IMR-90 (cell line): ENCODE data around the gene CXCL17. TPM values are rescaled to one million over a fixed set of nuclear protein-coding genes. Genes with fewer than 3 reads are reported as not detected.

Experiments
- ATAC-seq: fragments of 200-7000 bp; cut with Tn5 transposase; 2 replicates; pipeline ENCODE4 v1.9.1; 2020; ENCODE audit warnings: low read depth, mild to moderate bottlenecking, moderate library complexity
- BruUV-seq: library from RNA; stranded (reverse); fragments of 400-500 nt; replicated peaks from 2 replicates; lab custom pipeline; 2021; lab: Mats Ljungman, UMichigan
- CTCF ChIA-PET: fragments of 300-600 bp; formaldehyde crosslinking; extraction: SDS; loops from one replicate; lab custom pipeline; 2021; ENCODE audit warnings: antibody characterized with exemption; lab: Yijun Ruan, JAX
- POLR2A ChIA-PET: fragments of 300-600 bp; sonication (Branson Sonifier 250); formaldehyde crosslinking; loops from one replicate; lab custom pipeline; 2022; ENCODE audit warnings: antibody characterized with exemption; ENCODE audit not compliant: unreplicated experiment; lab: Charles Lee
- DNase-seq: peaks from one replicate; pipeline ENCODE4 v3.0.0; 2013
- H2AFZ ChIP-seq: replicated peaks from 2 replicates; pipeline ENCODE3; 2013; ENCODE audit warnings: low read length, mild to moderate bottlenecking; ENCODE audit not compliant: poor library complexity
- H2AK5ac ChIP-seq: 2 replicates; pipeline ENCODE4 v1.6.1; 2013; ENCODE audit warnings: low read depth, low read length, inconsistent platforms
- H2AK9ac ChIP-seq: replicated peaks from 2 replicates; pipeline ENCODE3; 2013; ENCODE audit warnings: mild to moderate bottlenecking, low read depth, low read length, moderate library complexity; ENCODE audit not compliant: poor library complexity
- H2BK120ac ChIP-seq: 2 replicates; pipeline ENCODE4 v1.6.1; 2013; ENCODE audit warnings: low read depth, low read length, inconsistent platforms
- H2BK15ac ChIP-seq: 3 replicates; pipeline ENCODE4 v1.6.1; 2013; ENCODE audit warnings: low read depth, low read length, inconsistent platforms
- H2BK20ac ChIP-seq: 2 replicates; pipeline ENCODE4 v1.6.1; 2013; ENCODE audit warnings: low read depth, mild to moderate bottlenecking, inconsistent platforms, low read length, moderate library complexity
- H2BK5ac ChIP-seq: 2 replicates; pipeline ENCODE4 v1.6.1; 2013; ENCODE audit warnings: mild to moderate bottlenecking, low read depth, low read length, inconsistent platforms; ENCODE audit not compliant: poor library complexity, severe bottlenecking
- H3K14ac ChIP-seq: replicated peaks from 2 replicates; pipeline ENCODE4 v1.6.1; 2013; ENCODE audit warnings: low read depth, low read length, inconsistent platforms
- H3K18ac ChIP-seq: 2 replicates; pipeline ENCODE4 v1.6.1; 2013; ENCODE audit warnings: low read depth, low read length, control low read depth
- H3K23ac ChIP-seq: 2 replicates; pipeline ENCODE4 v1.6.1; 2013; ENCODE audit warnings: low read depth, low read length, inconsistent platforms
- H3K27ac ChIP-seq: 2 replicates; pipeline ENCODE4 v1.5.1; 2013; ENCODE audit warnings: mild to moderate bottlenecking, control low read depth, low read length; ENCODE audit not compliant: insufficient read depth
- H3K27me3 ChIP-seq: 2 replicates; pipeline ENCODE4 v1.6.1; 2013; ENCODE audit warnings: low read length; ENCODE audit not compliant: control insufficient read depth, insufficient read depth
- H3K36me3 ChIP-seq: 2 replicates; pipeline ENCODE4 v1.6.1; 2013; ENCODE audit warnings: low read length, mixed read lengths; ENCODE audit not compliant: control insufficient read depth, insufficient read depth
- H3K4ac ChIP-seq: 2 replicates; pipeline ENCODE4 v1.6.1; 2013; ENCODE audit warnings: low read depth, low read length, inconsistent platforms
- H3K4me1 ChIP-seq: 2 replicates; pipeline ENCODE4 v1.6.1; 2013; ENCODE audit warnings: low read length, mixed read lengths; ENCODE audit not compliant: control insufficient read depth, insufficient read depth
- H3K4me2 ChIP-seq: 2 replicates; pipeline ENCODE4 v1.6.1; 2013; ENCODE audit warnings: low read depth, mild to moderate bottlenecking, control low read depth, low read length, moderate library complexity
- H3K4me3 ChIP-seq: 2 replicates; pipeline ENCODE4 v1.5.1; 2013; ENCODE audit warnings: low read depth, mild to moderate bottlenecking, control low read depth, low read length, moderate library complexity; ENCODE audit not compliant: insufficient read depth
- H3K56ac ChIP-seq: 2 replicates; pipeline ENCODE4 v1.6.1; 2013; ENCODE audit warnings: low read length, inconsistent platforms; ENCODE audit not compliant: insufficient read depth; ENCODE audit errors: extremely low read depth
- H3K79me1 ChIP-seq, 2 experiments: 2 replicates each; pipeline ENCODE4 v1.6.1; 2013; ENCODE audit warnings: low read length in 2 of 2, inconsistent platforms in 1 of 2, low read depth in 1 of 2
- H3K9ac ChIP-seq: 2 replicates; pipeline ENCODE4 v1.6.1; 2013; ENCODE audit warnings: low read depth, low read length, control low read depth
- H3K9me1 ChIP-seq: 2 replicates; pipeline ENCODE4 v1.6.1; 2013; ENCODE audit warnings: low read length, inconsistent platforms; ENCODE audit not compliant: insufficient read depth
- H3K9me3 ChIP-seq: 2 replicates; pipeline ENCODE4 v1.6.1; 2013; ENCODE audit warnings: low read length; ENCODE audit not compliant: control insufficient read depth, insufficient read depth
- H4K20me1 ChIP-seq: 2 replicates; pipeline ENCODE4 v1.6.1; 2013; ENCODE audit warnings: low read length, inconsistent platforms; ENCODE audit not compliant: insufficient read depth
- H4K5ac ChIP-seq: 2 replicates; pipeline ENCODE4 v1.6.1; 2013; ENCODE audit warnings: mild to moderate bottlenecking, low read depth, low read length, control low read depth
- H4K8ac ChIP-seq, 2 experiments: 2 replicates each; pipeline ENCODE4 v1.6.1; 2013; ENCODE audit warnings: low read depth in 2 of 2, low read length in 2 of 2, control low read depth in 1 of 2, inconsistent platforms in 1 of 2
- H4K91ac ChIP-seq: 2 replicates; pipeline ENCODE4 v1.6.1; 2013; ENCODE audit warnings: low read depth, low read length, inconsistent platforms; ENCODE audit not compliant: insufficient read depth
- BHLHE40 ChIP-seq: fragments of 150-350 bp; IDR thresholded peaks from 2 replicates; pipeline ENCODE4 v1.6.1; 2016; ENCODE audit warnings: mild to moderate bottlenecking, low read depth, low read length
- CEBPB ChIP-seq: IDR thresholded peaks from 2 replicates; pipeline ENCODE4 v1.6.1; 2012; ENCODE audit warnings: low read depth, low read length, improper control_type of control experiment
- CHD1 ChIP-seq: IDR thresholded peaks from 2 replicates; pipeline ENCODE4 v1.6.1; 2012; ENCODE audit warnings: low read depth, low read length, improper control_type of control experiment
- CTCF ChIP-seq: conservative IDR thresholded peaks from 2 replicates; pipeline ENCODE4 v1.5.1; 2012; ENCODE audit warnings: mild to moderate bottlenecking, low read depth, low read length, improper control_type of control experiment
- FOS ChIP-seq: fragments of 150-350 bp; IDR thresholded peaks from 2 replicates; pipeline ENCODE4 v1.6.1; 2016; ENCODE audit warnings: low read depth, low read length
- MAFK ChIP-seq: IDR thresholded peaks from 2 replicates; pipeline ENCODE4 v1.6.1; 2012; ENCODE audit warnings: low read depth, low read length, improper control_type of control experiment
- MXI1 ChIP-seq: IDR thresholded peaks from 2 replicates; pipeline ENCODE4 v1.6.1; 2012; ENCODE audit warnings: low read depth, mild to moderate bottlenecking, low read length, moderate library complexity, borderline replicate concordance
- RCOR1 ChIP-seq: IDR thresholded peaks from 2 replicates; pipeline ENCODE4 v1.6.1; 2012; ENCODE audit warnings: mild to moderate bottlenecking, low read length, improper control_type of control experiment; ENCODE audit not compliant: insufficient replicate concordance
- RFX5 ChIP-seq: IDR thresholded peaks from 2 replicates; pipeline ENCODE4 v1.8.0; 2012; ENCODE audit warnings: low read depth, mild to moderate bottlenecking, low read length, moderate library complexity
- WGBS, 2 experiments: methylation state at CpG; one replicate each; pipeline versions ENCODE4 v1.1.5 to v1.1.7; 2013; ENCODE audit warnings: missing lambda C conversion rate in 2 of 2; ENCODE audit not compliant: insufficient read length in 1 of 2; ENCODE audit errors: extremely low coverage in 2 of 2; 5-methylcytosine and 5-hydroxymethylcytosine counted together
- dilution Hi-C: fragments of 300-500 bp; cut with HindIII; formaldehyde crosslinking; loops from one replicate; pipeline ENCODE4 v1.14.3; 2018; ENCODE audit warnings: low sequenced_read_pairs; ENCODE audit not compliant: unreplicated experiment
- in situ Hi-C: fragments of 300-500 bp; cut with MboI; formaldehyde crosslinking; loops from 3 replicates; pipeline ENCODE4 v1.14.3; 2019; ENCODE audit warnings: low sequenced_read_pairs, inconsistent platforms, mixed read lengths
- intact Hi-C: fragments of 100-400 bp; cut with micrococcal nuclease; formaldehyde crosslinking; loops from 2 replicates; pipeline ENCODE4 v1.10.0; 2022
- polyA plus RNA-seq, 3 experiments: library from polyadenylated mRNA; depleted of rRNA; stranded (reverse); fragments of >200 nt; gene quantifications; 2 replicates each; pipeline ENCODE4 v1.2.3, GENCODE V29; 2012; ENCODE audit warnings: low replicate concordance in 1 of 3
- total RNA-seq: library from RNA; depleted of rRNA; stranded (reverse); fragments of >200 nt; gene quantifications from 2 replicates; pipeline ENCODE4 v1.2.3, GENCODE V29; 2012
- TF ChIP-seq, protein P1 (sequence below): fragments of 150-350 bp; IDR thresholded peaks from 2 replicates; pipeline ENCODE4 v1.6.1; 2016; ENCODE audit warnings: low read depth, mild to moderate bottlenecking, low read length, moderate library complexity, borderline replicate concordance

The CXCL17 gene
- total and polyA plus RNA-seq, 2 of the 4 experiments (the other 2 are of a cell fraction), result not detected

DNA sequence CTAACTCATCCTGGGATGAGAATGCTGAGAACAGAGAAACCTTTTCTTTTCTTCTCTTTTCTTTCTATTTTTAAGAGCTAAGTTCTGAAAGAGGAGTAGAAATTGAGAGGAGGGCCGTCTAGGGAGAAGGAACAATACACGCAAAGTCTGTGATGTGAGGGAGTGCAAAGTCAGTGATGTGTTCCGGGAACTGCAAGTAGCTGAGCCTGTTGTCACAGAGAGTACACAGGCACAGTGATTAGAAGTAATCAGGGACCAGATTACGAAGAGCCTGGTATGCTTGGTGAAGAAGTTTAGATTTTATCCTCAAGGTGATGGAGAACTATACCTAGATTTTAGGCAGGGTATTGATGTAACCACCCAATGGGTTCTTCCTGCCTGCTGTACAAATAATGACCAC is 32.0 kb upstream of the CXCL17 start:
- H2BK15ac ChIP-seq, result no peak overlapping the region
- H4K8ac ChIP-seq, result no peak overlapping the region
- no peak for ATAC-seq
- DNase-seq, result no peak
- H2AFZ ChIP-seq, result no peak overlapping the region
- H3K9me1 ChIP-seq, result no peaks in the 10 kb centered on the region; the same call in 1 of the 2 replicates
- intact Hi-C loops, result no loop called here
- dilution Hi-C loops, result no loop called here
- ChIA-PET CTCF (interaction anchor here (1.3 kb wide), 1 partner anchor 36 kb away, joined by 4 read pairs; no protein-coding TSS in a partner anchor), POLR2A (no interaction called here)
- no peak overlapping the region for H3K27ac ChIP-seq
- H3K36me3 ChIP-seq, result no peaks in the 10 kb centered on the region
- H3K9me3 ChIP-seq, result no peaks in the 10 kb centered on the region
- H4K91ac ChIP-seq, result no peak overlapping the region
- H3K4ac ChIP-seq, result no peak overlapping the region
- H3K4me1 ChIP-seq, result no peaks in the 10 kb centered on the region
- H2BK20ac ChIP-seq, result no peak overlapping the region
- in situ Hi-C loops, result no loop called here
- H3K18ac ChIP-seq, result no peak overlapping the region
- H4K5ac ChIP-seq, result no peak overlapping the region
- H2AK9ac ChIP-seq, result no peak overlapping the region
- peaks cover 21% of the 10 kb centered on the region for H3K27me3 ChIP-seq
- H3K79me1 ChIP-seq, result no peaks in the 10 kb centered on the region
- H3K9ac ChIP-seq, result no peak overlapping the region
- no peak overlapping the region for H3K4me3 ChIP-seq
- TF ChIP-seq CTCF, result no peak
- TF ChIP-seq BHLHE40, result no peak
- TF ChIP-seq, protein P1, sequence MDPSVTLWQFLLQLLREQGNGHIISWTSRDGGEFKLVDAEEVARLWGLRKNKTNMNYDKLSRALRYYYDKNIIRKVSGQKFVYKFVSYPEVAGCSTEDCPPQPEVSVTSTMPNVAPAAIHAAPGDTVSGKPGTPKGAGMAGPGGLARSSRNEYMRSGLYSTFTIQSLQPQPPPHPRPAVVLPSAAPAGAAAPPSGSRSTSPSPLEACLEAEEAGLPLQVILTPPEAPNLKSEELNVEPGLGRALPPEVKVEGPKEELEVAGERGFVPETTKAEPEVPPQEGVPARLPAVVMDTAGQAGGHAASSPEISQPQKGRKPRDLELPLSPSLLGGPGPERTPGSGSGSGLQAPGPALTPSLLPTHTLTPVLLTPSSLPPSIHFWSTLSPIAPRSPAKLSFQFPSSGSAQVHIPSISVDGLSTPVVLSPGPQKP, result no peak
- TF ChIP-seq RFX5, result no peak
- no peak for TF ChIP-seq RCOR1
- no peak for TF ChIP-seq FOS
- no peak for TF ChIP-seq CHD1
- no peak for TF ChIP-seq CEBPB
- TF ChIP-seq MAFK, result no peak
- no peak for TF ChIP-seq MXI1
- H3K56ac ChIP-seq, result no peak overlapping the region
- no peak overlapping the region for H3K4me2 ChIP-seq
- no peaks in the 10 kb centered on the region for H4K20me1 ChIP-seq
- H2BK120ac ChIP-seq, result no peak overlapping the region
- no peak overlapping the region for H3K23ac ChIP-seq
- H2AK5ac ChIP-seq, result no peak overlapping the region
- H3K14ac ChIP-seq, result no peak overlapping the region
- whole genome bisulfite sequencing, 2 experiments, result 61% methylated on average over 2 of the region's 4 CpGs; no CpG with 5 or more reads in 1 of the 2 experiments
- H2BK5ac ChIP-seq, result no peak overlapping the region
- BruUV-seq, result no TSS peak
